Stimulated activated naive CD4-positive, alpha-beta T cell treated with Interleukin-2 at 50 U/mL for 16 hours (primary cell): Measurements from ENCODE around the gene SORCS2.
"Not testable (repeated sequence)": the region's sequence is repeated elsewhere in the genome, so short reads cannot be mapped to it uniquely, and the experiment has no call there.

Experiments used
- DNase-seq: peaks from one replicate; lab custom pipeline; 2025; lab: John Stamatoyannopoulos, UW

SORCS2 gene

GRCh38 chr4:7590189-7590588, 397.9 kb downstream of the SORCS2 start:
- DNase-seq, result no peak

- DNase-seq, result no peak
Measured at GRCh38 chr4:7590899-7591298, 398.6 kb downstream of the SORCS2 start.

GRCh38 chr4:7591409-7592053, 399.2 kb downstream of the SORCS2 start:
- DNase-seq, result no peak

GRCh38 chr4:7593646-7594412, 401.5 kb downstream of the SORCS2 start:
- DNase-seq, result no peak

- no peak for DNase-seq
Measured at GRCh38 chr4:7595934-7596461, 403.7 kb downstream of the SORCS2 start.

GRCh38 chr4:7596918-7597606, 404.7 kb downstream of the SORCS2 start:
- no peak for DNase-seq

GRCh38 chr4:7598939-7599790, 406.8 kb downstream of the SORCS2 start:
- DNase-seq, result no peak

- no peak for DNase-seq
Measured at GRCh38 chr4:7600247-7600646, 407.9 kb downstream of the SORCS2 start.

- DNase-seq, result not testable (repeated sequence)
Measured at GRCh38 chr4:7602166-7602565, 409.8 kb downstream of the SORCS2 start.

GRCh38 chr4:7607156-7607910, 415.0 kb downstream of the SORCS2 start:
- DNase-seq, result no peak

GRCh38 chr4:7608046-7608445, 415.7 kb downstream of the SORCS2 start:
- no peak for DNase-seq

- DNase-seq, result no peak
Measured at GRCh38 chr4:7609316-7609715, 417.0 kb downstream of the SORCS2 start.

GRCh38 chr4:7610022-7610670, 417.8 kb downstream of the SORCS2 start:
- DNase-seq, result no peak

GRCh38 chr4:7610841-7611240, 418.5 kb downstream of the SORCS2 start:
- DNase-seq, result no peak

- DNase-seq, result no peak
Measured at GRCh38 chr4:7612311-7612897, 420.1 kb downstream of the SORCS2 start.

GRCh38 chr4:7614350-7614949, 422.1 kb downstream of the SORCS2 start:
- no peak for DNase-seq

- no peak for DNase-seq
Measured at GRCh38 chr4:7616193-7616592, 423.9 kb downstream of the SORCS2 start.

GRCh38 chr4:7618361-7618760, 426.0 kb downstream of the SORCS2 start:
- DNase-seq, result no peak

- DNase-seq, result no peak
Measured at GRCh38 chr4:7620086-7620813, 427.9 kb downstream of the SORCS2 start.
